Activated naive CD4-positive, alpha-beta T cell treated with anti-CD3 and anti-CD28 coated beads, Interleukin-2, amount 10 ng/mL, durations not matched to agents 7 days and 5 days (primary cell): ENCODE data around the gene CYLC1.

ENCODE experiments used
- CTCF ChIA-PET: fragments of 350-600 bp; sonication (Branson Sonifier 250); formaldehyde crosslinking; loops from one replicate; lab custom pipeline; 2021; ENCODE audit warnings: antibody characterized with exemption; lab: Charles Lee
- DNase-seq: peaks from one replicate; pipeline ENCODE4 v3.0.0-alpha.2; 2020
- H3K27ac Mint-ChIP-seq: one replicate; pipeline ENCODE4 v1.8.0; 2021; ENCODE audit warnings: mild to moderate bottlenecking, moderate library complexity, mixed read lengths
- H3K27me3 Mint-ChIP-seq: one replicate; pipeline ENCODE4 v1.8.0; 2021; ENCODE audit warnings: mild to moderate bottlenecking, mixed read lengths
- H3K36me3 Mint-ChIP-seq: one replicate; pipeline ENCODE4 v1.8.0; 2021; ENCODE audit warnings: mixed read lengths
- H3K4me1 Mint-ChIP-seq: one replicate; pipeline ENCODE4 v1.8.0; 2021; ENCODE audit warnings: mixed read lengths
- H3K4me3 Mint-ChIP-seq: one replicate; pipeline ENCODE4 v1.8.0; 2021; ENCODE audit warnings: mild to moderate bottlenecking, moderate library complexity, mixed read lengths
- H3K9me3 Mint-ChIP-seq: one replicate; pipeline ENCODE4 v1.8.0; 2021; ENCODE audit warnings: mixed read lengths

CYLC1 gene, protein sequence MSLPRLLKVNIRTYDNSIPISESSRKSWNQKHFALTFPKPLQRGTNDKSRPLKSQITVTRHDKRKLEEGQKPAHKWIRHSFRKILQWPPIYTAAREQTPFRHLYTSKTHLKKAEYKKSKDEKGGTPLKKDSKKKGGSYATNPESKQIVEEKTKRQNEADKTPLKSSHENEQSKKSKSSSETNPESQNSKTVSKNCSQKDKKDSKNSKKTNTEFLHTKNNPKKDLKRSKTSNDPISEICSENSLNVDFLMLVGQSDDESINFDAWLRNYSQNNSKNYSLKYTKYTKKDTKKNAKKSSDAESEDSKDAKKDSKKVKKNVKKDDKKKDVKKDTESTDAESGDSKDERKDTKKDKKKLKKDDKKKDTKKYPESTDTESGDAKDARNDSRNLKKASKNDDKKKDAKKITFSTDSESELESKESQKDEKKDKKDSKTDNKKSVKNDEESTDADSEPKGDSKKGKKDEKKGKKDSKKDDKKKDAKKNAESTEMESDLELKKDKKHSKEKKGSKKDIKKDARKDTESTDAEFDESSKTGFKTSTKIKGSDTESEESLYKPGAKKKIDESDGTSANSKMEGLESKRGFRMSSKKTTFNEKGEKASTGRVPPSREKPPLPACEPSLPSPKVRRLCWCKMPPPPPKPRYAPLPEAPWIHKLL

DNA sequence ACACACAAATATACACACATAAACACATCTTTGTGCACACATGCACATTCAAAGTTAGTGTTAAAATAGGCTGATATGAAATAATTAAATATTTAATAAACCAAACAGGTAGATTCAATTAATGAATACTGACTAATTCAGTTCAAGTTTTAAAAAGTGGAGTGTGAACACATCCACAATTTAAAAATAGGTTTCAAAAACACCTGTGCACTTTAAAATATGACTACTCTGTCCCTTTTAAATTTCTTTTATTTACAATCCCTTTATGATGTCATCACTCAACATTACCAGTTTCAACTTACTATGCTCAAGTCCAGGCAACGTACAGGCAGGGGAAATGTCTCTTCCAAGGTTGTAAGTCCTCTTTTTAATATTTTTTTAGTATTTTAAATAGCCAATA, at the start of gene CYLC1:
Gene CYLC1 (plus strand): TSS at position 301 of the 400 bp plus-strand sequence. CDS start 37 bp downstream, at position 338.
- no peak for DNase-seq
- no peaks in the 10 kb centered on the region for H3K27me3 Mint-ChIP-seq
- no peak within 1 kb of the TSS for H3K27ac Mint-ChIP-seq
- H3K9me3 Mint-ChIP-seq: no peaks in the 10 kb centered on the region
- CTCF ChIA-PET: no interaction called here
- H3K4me1 Mint-ChIP-seq: no peaks in the 10 kb centered on the region
- no peaks in the 10 kb centered on the region for H3K36me3 Mint-ChIP-seq
- no peak within 1 kb of the TSS for H3K4me3 Mint-ChIP-seq

DNA sequence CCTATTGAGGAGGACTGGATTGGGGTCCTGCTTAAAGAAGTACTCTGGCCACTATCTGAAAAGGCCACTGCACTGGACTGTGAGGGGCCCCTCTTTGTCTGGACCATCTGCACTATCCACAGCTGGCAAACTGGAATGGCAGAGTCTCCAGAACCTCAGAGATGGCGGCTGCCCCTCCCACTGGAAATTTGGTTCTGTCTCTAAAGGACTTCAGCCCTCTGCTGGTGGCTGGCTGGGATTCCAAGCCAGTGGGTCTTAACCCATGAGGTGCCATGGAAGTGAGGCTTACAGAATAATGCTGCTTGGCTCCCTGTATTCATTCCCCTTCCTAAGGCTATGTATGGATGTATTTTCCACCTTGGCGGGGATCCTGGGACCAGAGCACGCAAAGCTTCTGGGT, 41.6 kb upstream of the CYLC1 start:
- no peak overlapping the region for H3K27ac Mint-ChIP-seq
- no peaks in the 10 kb centered on the region for H3K27me3 Mint-ChIP-seq
- no peak overlapping the region for H3K4me3 Mint-ChIP-seq
- DNase-seq: no peak
- no peaks in the 10 kb centered on the region for H3K36me3 Mint-ChIP-seq
- peaks cover 8% of the 10 kb centered on the region for H3K9me3 Mint-ChIP-seq
- no peaks in the 10 kb centered on the region for H3K4me1 Mint-ChIP-seq
- CTCF ChIA-PET: no interaction called here

DNA sequence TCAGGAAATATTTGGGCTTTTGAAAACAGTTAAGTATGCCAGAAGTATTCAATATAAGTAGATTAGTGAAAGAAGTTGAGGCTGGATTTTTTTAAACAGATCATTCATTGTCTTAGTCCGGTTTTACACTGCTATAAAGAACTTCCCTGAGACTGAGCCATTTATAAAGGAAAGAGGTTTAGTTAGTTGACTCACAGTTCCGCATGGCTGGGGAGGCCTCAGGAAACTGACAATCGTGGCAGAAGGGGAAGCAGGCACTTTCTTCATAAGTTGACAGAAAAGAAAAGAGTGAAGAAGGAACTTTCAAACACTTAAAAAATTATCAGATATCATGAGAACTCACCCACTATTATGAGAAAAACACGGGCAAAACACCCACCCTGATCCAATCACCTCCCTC, 31.1 kb upstream of the CYLC1 start:
- H3K4me3 Mint-ChIP-seq: no peak overlapping the region
- no peaks in the 10 kb centered on the region for H3K9me3 Mint-ChIP-seq
- H3K36me3 Mint-ChIP-seq: no peaks in the 10 kb centered on the region
- CTCF ChIA-PET: no interaction called here
- H3K27me3 Mint-ChIP-seq: no peaks in the 10 kb centered on the region
- H3K4me1 Mint-ChIP-seq: no peaks in the 10 kb centered on the region
- DNase-seq: no peak
- no peak overlapping the region for H3K27ac Mint-ChIP-seq

DNA sequence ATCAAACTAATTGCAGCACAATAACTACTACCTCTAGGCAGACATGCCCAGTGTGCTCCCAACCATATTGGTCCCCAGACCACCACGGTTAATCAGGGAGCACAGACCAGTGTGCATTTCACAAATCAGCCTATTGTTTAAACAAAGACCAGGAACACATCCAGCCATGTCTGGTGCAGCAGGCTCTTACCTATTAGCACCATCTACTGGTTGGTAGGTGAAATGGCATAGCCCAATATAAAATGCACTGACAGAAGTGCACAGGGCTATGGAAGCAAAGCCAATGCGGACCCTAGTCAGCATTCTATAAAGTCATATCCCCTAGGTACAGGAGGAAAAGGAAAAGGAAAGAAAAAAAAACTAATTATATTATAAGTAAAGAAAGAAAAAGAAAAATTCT, 15.5 kb upstream of the CYLC1 start:
- H3K4me1 Mint-ChIP-seq: no peaks in the 10 kb centered on the region
- H3K4me3 Mint-ChIP-seq: no peak overlapping the region
- no peak for DNase-seq
- no peak overlapping the region for H3K27ac Mint-ChIP-seq
- H3K9me3 Mint-ChIP-seq: no peaks in the 10 kb centered on the region
- H3K36me3 Mint-ChIP-seq: no peaks in the 10 kb centered on the region
- CTCF ChIA-PET: interaction anchor here (0.9 kb wide), 1 partner anchor 54 kb away, joined by 3 read pairs; no protein-coding TSS in a partner anchor
- H3K27me3 Mint-ChIP-seq: no peaks in the 10 kb centered on the region

DNA sequence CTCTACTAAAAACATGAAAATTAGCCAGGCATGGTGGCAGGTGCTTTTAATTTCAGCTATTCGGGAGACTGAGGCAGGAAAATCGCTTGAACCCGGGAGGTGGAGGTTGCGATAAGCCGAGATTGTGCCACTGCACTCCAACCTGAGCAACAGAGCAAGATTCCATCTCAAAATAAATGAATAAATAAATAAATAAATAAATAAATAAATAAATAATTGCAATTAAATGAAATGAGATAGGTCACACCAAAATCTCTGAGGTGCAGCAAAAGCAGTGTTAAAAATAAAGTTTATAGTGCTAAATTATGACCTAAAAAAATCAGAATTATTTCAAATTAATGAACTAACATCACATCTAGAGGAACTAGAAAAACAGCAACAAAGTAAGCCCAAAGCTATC, 13.6 kb upstream of the CYLC1 start:
- DNase-seq: no peak
- Mint-ChIP-seq H3K4me1 (no peaks in the 10 kb centered on the region), H3K36me3 (no peaks in the 10 kb centered on the region), H3K9me3 (no peaks in the 10 kb centered on the region), H3K27ac (no peak overlapping the region), H3K4me3 (no peak overlapping the region), H3K27me3 (no peaks in the 10 kb centered on the region)
- CTCF ChIA-PET: no interaction called here

DNA sequence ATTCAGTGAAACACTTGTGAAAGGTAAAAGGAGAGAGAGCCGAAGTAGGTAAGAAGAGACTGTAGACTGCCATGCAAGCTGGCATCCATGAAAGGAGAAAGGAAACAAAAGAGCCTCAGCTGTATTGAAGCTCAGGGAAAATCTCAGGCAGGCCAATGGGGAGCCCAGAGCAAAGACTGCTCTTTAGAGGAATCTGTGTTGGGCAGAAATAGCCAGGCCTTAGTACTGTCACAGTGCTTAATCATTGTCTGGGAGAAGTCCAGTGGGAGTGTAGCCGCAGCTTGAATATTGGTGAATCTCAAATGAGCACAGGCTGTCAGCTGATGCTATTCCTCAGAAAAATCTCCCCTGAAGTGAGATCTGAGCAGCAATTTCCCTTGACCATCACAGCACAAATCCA, 27.6 kb downstream of the CYLC1 start:
- no peaks in the 10 kb centered on the region for H3K9me3 Mint-ChIP-seq
- no peak overlapping the region for H3K27ac Mint-ChIP-seq
- CTCF ChIA-PET: no interaction called here
- DNase-seq: no peak
- H3K36me3 Mint-ChIP-seq: no peaks in the 10 kb centered on the region
- no peaks in the 10 kb centered on the region for H3K4me1 Mint-ChIP-seq
- no peak overlapping the region for H3K4me3 Mint-ChIP-seq
- H3K27me3 Mint-ChIP-seq: no peaks in the 10 kb centered on the region

DNA sequence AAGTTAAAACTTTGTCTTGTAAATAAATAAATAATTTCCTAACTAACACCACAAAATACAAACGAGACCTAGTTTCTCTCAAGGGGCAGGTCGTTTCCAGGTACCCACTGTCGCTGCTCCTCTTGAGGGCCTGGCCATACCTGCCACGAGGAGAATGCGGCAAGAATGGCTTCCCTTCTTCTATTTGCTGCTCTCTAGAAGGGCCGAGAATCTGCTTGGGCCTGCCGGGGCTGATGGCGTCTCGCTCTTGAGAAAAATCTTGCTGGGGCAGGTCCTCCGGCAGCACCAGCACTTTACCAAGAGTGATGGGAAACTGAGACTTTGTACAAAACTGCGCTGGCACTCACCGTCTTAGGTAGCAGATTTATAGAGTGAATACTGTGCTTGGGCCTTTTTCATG, 31.5 kb downstream of the CYLC1 start:
- Mint-ChIP-seq H3K4me1 (no peaks in the 10 kb centered on the region), H3K27ac (no peak overlapping the region), H3K36me3 (no peaks in the 10 kb centered on the region), H3K9me3 (no peaks in the 10 kb centered on the region), H3K27me3 (no peaks in the 10 kb centered on the region), H3K4me3 (no peak overlapping the region)
- DNase-seq: no peak
- CTCF ChIA-PET: no interaction called here

DNA sequence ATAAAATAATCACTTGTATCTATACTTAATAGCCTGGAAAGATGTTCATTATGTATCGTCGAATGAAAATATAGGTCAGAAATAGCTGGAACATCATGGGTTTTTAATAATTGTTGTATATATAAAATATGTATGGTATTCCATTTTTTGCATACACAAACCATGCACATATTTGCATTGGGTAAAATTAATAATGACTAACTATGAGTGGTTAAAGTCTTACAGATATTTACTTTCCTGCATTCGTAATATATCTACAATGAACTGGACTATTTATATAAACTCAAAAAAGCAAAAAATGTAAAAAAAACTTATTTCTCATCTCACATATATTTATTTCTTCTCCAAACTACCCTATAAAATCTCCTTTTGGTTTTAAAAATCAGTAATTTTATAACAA, 46.0 kb downstream of the CYLC1 start:
- CTCF ChIA-PET: no interaction called here
- no peak overlapping the region for H3K4me3 Mint-ChIP-seq
- no peaks in the 10 kb centered on the region for H3K4me1 Mint-ChIP-seq
- no peaks in the 10 kb centered on the region for H3K36me3 Mint-ChIP-seq
- no peak for DNase-seq
- H3K27ac Mint-ChIP-seq: no peak overlapping the region
- H3K9me3 Mint-ChIP-seq: no peaks in the 10 kb centered on the region
- H3K27me3 Mint-ChIP-seq: no peaks in the 10 kb centered on the region

DNA sequence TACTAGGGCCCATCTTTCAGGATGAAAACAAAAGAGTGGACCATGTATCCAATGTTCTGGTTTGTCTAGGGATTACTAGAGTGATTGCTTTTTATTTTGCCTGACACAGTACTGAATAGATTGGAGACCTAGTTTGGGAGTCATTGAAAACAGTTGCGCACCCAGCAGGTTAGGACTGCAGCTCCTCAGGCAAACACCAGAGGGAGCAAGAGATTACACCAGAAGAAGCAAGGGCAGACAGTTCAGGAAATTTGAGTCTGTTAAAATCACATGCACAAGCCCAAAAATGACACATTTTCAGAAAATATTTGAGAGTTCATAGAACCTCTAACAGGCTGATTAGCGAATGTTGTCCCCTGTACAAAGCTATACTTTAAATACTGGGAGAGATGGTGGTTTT, 55.6 kb downstream of the CYLC1 start:
- CTCF ChIA-PET: no interaction called here
- Mint-ChIP-seq H3K9me3 (no peaks in the 10 kb centered on the region), H3K4me1 (no peaks in the 10 kb centered on the region), H3K27me3 (no peaks in the 10 kb centered on the region), H3K27ac (no peak overlapping the region), H3K4me3 (no peak overlapping the region), H3K36me3 (no peaks in the 10 kb centered on the region)
- DNase-seq: no peak

DNA sequence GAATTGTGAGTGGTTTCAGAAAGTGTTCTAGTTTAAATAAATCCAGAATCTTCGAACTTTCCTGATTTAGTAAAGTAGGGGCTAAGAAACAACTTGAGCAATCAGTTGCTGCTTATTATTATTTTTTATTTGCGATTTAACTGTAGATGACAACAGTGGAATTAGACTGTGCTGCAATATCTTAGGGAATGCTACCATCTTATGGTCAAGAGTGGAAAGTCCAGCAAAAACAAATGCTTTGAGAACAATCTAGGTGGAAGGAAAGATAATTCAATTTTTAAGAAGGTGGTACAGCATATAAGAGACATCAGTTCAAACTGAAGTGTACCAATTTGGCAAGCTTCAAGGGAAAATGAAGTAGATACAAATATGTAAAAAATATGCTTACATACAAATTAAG, 73.3 kb downstream of the CYLC1 start:
- Mint-ChIP-seq H3K27me3 (no peaks in the 10 kb centered on the region), H3K4me3 (no peak overlapping the region), H3K27ac (no peak overlapping the region), H3K36me3 (no peaks in the 10 kb centered on the region), H3K4me1 (no peaks in the 10 kb centered on the region), H3K9me3 (no peaks in the 10 kb centered on the region)
- CTCF ChIA-PET: no interaction called here
- DNase-seq: no peak
